K562 (cell line): Measurements from ENCODE around the gene SLC25A45.

Experiments
- ETV5 ChIP-seq: sonication (generic); formaldehyde crosslinking; IDR thresholded peaks from 2 replicates; pipeline ENCODE4 v1.4.0; 2020; ENCODE audit warnings: low read depth, mild to moderate bottlenecking, missing genetic modification reagents
- NFYB ChIP-seq: IDR thresholded peaks from 2 replicates; pipeline ENCODE4 v1.6.1; 2011; ENCODE audit warnings: mild to moderate bottlenecking, moderate library complexity; ENCODE audit not compliant: insufficient read length; ENCODE audit errors: extremely low read depth
- POLR2A ChIP-seq: fragments of 450-650 bp; conservative IDR thresholded peaks from 2 replicates; pipeline ENCODE4 v1.6.1; 2016
- RNF2 ChIP-seq: sonication (generic); IDR thresholded peaks from 2 replicates; pipeline ENCODE4 v1.6.1; 2016
- ZNF57 ChIP-seq: fragments of 450-650 bp; formaldehyde crosslinking; IDR thresholded peaks from 2 replicates; pipeline ENCODE4 v1.4.0; 2020; ENCODE audit warnings: mild to moderate bottlenecking, moderate library complexity

DNA sequence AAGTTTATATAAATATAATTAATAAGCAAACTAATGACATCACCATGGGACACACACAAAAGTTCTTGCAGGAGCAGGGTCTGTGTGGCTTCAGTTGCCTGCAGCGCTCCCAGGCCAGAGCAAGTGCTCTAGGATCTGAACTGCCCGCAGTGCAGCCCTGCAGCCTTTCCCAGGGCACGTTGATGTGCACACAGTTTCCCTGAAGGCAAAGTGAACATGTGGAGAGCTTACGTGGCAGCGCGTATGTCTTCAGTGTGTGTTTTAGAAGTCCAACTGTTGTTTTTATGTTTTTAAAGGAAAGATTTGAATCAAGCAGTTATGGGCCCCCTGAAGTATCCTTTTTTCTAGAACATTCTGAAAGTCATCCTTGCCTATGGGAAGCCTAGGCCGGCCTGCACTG is 29.1 kb downstream of the SLC25A45 start:
- TF ChIP-seq POLR2A (no peak), ETV5 (CRISPR knock-in tag) (no peak), RNF2 (no peak), ZNF57 (no peak), NFYB (no peak)
